ENCODE results near the gene DNAAF5. TPM values are rescaled to one million over a fixed set of nuclear protein-coding genes. Genes with fewer than 3 reads are reported as not detected.

Gene DNAAF5
- total RNA-seq, 2 donors from 2014 or later = 31.0 to 54.9 TPM

DNA sequence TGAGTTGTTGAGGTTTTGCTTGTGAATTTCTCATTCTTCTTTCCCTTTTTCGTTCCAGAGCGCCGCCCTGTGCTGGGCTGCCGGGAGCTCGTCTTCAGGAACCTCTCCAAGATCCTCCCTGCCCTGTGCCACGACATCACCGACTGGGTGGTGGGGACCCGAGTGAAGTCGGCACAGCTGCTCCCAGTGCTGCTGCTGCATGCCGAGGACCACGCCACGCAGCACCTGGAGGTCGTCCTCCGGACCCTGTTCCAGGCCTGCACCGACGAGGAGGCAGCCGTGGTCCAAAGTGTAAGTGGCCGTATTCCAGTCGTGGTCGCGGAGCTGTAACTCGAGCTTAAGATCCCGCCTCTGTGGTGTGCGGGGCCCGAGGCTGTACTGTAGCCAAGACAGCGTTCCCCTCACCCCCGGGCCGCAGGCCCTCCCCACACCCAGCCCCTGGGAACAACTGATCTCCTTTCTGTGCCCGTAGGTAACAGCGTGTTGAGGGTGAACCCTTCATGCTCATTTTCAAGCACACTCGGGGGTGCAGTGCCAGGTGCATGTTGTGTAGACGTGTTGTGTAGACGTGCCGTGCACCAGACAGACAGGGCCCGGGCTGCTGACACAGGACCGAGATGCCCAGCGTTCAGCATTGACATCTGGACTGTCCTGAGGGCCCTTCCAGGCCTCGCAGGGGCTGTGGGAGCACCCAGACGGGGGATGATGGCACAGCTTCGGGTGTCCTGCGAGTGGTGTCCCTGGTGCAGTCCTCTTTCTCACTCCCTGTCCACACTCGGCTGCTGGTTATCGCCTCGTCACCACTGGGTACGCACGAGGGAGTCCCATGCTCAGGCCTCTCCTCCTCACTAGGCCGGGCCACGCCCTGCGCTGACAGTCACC, 28.3 kb downstream of the DNAAF5 start:
- Histone ChIP-seq H3K27me3 (no peaks in the 10 kb centered on the region), H3K4me1 (no peaks in the 10 kb centered on the region), H3K9ac (ENCODE audit: low read depth in 2 of 2, low read length in 2 of 2) (no peak overlapping the region), H3K27ac (no peak overlapping the region), H3K9me3 (no peaks in the 10 kb centered on the region), H3K4me3 (no peak overlapping the region), H3K36me3 (peaks cover 10% of the 10 kb centered on the region)
- intact Hi-C loops (cut with DNase I) = no loop called here
- no peak for DNase-seq
- no peak for TF ChIP-seq CTCF (IDR thresholded peaks at IDR 0.05)

DNA sequence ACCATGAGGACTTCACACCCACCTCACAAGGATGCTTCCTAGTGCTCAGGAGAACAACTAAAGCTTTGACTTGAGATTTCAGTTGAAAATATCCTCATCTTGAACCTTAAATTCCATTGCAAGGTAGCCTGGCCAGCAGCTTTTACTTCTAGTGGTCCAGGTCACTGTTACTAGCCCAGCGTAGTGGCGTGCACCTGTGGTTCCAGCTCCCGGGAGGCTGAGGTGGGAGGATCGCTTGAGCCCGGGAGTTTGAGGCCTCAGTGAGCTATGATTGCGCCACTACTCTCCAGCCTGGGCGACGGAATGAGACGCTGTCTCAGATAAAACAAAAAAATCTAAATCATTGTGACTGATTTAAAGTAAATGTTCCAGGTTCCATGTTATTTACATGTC, 28.9 kb downstream of the DNAAF5 start:
- H3K4me1 ChIP-seq = no peaks in the 10 kb centered on the region
- H3K9me3 ChIP-seq = no peaks in the 10 kb centered on the region
- no peak for DNase-seq
- no peak overlapping the region for H3K27ac ChIP-seq
- no peaks in the 10 kb centered on the region for H3K27me3 ChIP-seq
- no peak overlapping the region for H3K9ac ChIP-seq (ENCODE audit: low read depth in 2 of 2, low read length in 2 of 2)
- TF ChIP-seq CTCF (IDR thresholded peaks at IDR 0.05) = no peak
- no peak overlapping the region for H3K4me3 ChIP-seq
- H3K36me3 ChIP-seq = peaks cover 10% of the 10 kb centered on the region
- intact Hi-C loops (cut with DNase I) = no loop called here

GRCh38 chr7:756231-756927, 29.9 kb downstream of the DNAAF5 start:
- intact Hi-C loops (cut with DNase I) = no loop called here
- H3K4me1 ChIP-seq = no peaks in the 10 kb centered on the region
- no peak overlapping the region for H3K27ac ChIP-seq

GRCh38 chr7:756928-757560, 30.5 kb downstream of the DNAAF5 start:
- no peaks in the 10 kb centered on the region for H3K4me1 ChIP-seq
- DNase-seq = no peak
- no peak overlapping the region for H3K9ac ChIP-seq (ENCODE audit: low read depth in 2 of 2, low read length in 2 of 2)
- no peaks in the 10 kb centered on the region for H3K27me3 ChIP-seq
- intact Hi-C loops (cut with DNase I) = no loop called here
- H3K9me3 ChIP-seq = no peaks in the 10 kb centered on the region
- peaks cover 10% of the 10 kb centered on the region for H3K36me3 ChIP-seq
- H3K4me3 ChIP-seq = no peak overlapping the region
- no peak for TF ChIP-seq CTCF (IDR thresholded peaks at IDR 0.05)
- no peak overlapping the region for H3K27ac ChIP-seq

More at GRCh38 chr7:756231-756927, 29.9 kb downstream of the DNAAF5 start:
- Histone ChIP-seq H3K36me3 (peaks cover 10% of the 10 kb centered on the region), H3K9me3 (no peaks in the 10 kb centered on the region), H3K27me3 (no peaks in the 10 kb centered on the region), H3K9ac (ENCODE audit: low read depth in 2 of 2, low read length in 2 of 2) (no peak overlapping the region), H3K4me3 (no peak overlapping the region)
- no peak for TF ChIP-seq CTCF (IDR thresholded peaks at IDR 0.05)
- no peak for DNase-seq

DNA sequence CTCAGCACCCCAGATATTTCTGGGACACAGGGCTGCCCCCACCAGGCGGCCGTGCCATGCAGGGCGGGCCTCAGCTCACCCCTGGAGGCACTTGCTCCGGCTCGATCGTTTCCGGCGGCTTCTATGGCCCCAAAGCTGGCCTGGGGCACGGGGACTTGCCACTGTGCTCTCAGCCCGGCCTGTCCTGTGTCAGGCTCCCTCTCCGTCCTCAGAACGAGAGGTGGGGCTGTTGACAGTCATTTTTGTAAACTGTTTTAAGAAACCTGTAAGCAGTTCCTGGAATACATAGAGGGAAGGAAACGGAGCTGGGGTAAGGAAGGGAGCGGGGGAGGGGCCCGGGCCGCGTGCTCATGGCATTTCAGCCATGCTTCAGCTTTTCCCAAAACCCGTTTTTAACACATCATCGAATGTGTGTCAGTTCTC, 31.3 kb downstream of the DNAAF5 start:
- H3K27ac ChIP-seq = no peak overlapping the region
- H3K9me3 ChIP-seq = no peaks in the 10 kb centered on the region
- H3K9ac ChIP-seq (ENCODE audit: low read depth in 2 of 2, low read length in 2 of 2) = no peak overlapping the region
- DNase-seq = no peak
- peaks cover 10% of the 10 kb centered on the region for H3K36me3 ChIP-seq
- intact Hi-C loops (cut with DNase I) = no loop called here
- no peak for TF ChIP-seq CTCF (IDR thresholded peaks at IDR 0.05)
- no peaks in the 10 kb centered on the region for H3K27me3 ChIP-seq
- H3K4me1 ChIP-seq = no peaks in the 10 kb centered on the region
- H3K4me3 ChIP-seq = no peak overlapping the region

Data from colonic mucosa (tissue), 4 donors.